Endothelial cell of umbilical vein (primary cell): ENCODE results near the gene TUT7.

Experiments
- EZH2 ChIP-seq: IDR thresholded peaks from 2 replicates; pipeline ENCODE4 v1.6.1; 2012; ENCODE audit warnings: borderline replicate concordance, low read depth, mild to moderate bottlenecking, moderate library complexity, low read length, inconsistent platforms; ENCODE audit not compliant: severe bottlenecking
- POLR2A ChIP-seq: IDR thresholded peaks from 2 replicates; pipeline ENCODE4 v1.6.1; 2012; ENCODE audit warnings: low read depth, mild to moderate bottlenecking, control low read depth, low read length
- TF ChIP-seq, protein P1 (sequence below), 2 donors: IDR thresholded peaks; 1 replicate in 1 of 2; 2 replicates in 1 of 2; pipeline ENCODE4 v1.5.1; 2011; ENCODE audit warnings: low read length in 2 of 2, mild to moderate bottlenecking in 2 of 2, moderate library complexity in 2 of 2, control low read depth in 1 of 2, inconsistent platforms in 1 of 2, low read depth in 1 of 2; ENCODE audit not compliant: insufficient read depth in 1 of 2; ENCODE audit errors: extremely low read depth in 1 of 2
- TF ChIP-seq, protein P2 (sequence below): IDR thresholded peaks from 2 replicates; pipeline ENCODE4 v1.6.1; 2011; ENCODE audit not compliant: insufficient read depth, insufficient read length

DNA sequence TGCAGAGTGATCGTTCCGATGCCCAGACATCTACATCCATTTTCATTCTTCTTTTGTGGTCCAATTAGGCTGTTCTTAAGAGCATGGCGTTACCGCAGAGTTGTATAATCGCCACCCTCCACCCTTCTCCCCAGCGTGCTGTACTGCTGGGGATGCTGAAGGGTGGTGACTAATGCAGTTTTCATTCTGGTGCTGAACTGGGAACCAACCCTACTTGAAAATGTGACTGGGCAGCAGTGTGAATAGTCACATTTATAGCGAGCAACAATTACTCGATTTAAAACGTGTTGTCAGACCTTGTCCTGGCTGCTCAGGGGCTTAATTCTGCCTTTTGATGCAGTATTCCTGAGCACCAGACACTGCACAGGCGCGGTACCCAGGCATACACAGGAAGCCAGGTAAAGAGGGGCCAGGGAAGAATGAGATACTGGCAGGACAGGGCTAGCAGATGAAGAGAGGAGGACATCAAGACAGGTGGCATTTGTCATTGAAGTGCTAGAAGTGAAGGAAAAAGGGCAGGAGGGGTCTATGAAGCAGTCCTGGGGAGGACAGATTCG lies 71.2 kb downstream of the TUT7 start:
- TF ChIP-seq, protein P1, sequence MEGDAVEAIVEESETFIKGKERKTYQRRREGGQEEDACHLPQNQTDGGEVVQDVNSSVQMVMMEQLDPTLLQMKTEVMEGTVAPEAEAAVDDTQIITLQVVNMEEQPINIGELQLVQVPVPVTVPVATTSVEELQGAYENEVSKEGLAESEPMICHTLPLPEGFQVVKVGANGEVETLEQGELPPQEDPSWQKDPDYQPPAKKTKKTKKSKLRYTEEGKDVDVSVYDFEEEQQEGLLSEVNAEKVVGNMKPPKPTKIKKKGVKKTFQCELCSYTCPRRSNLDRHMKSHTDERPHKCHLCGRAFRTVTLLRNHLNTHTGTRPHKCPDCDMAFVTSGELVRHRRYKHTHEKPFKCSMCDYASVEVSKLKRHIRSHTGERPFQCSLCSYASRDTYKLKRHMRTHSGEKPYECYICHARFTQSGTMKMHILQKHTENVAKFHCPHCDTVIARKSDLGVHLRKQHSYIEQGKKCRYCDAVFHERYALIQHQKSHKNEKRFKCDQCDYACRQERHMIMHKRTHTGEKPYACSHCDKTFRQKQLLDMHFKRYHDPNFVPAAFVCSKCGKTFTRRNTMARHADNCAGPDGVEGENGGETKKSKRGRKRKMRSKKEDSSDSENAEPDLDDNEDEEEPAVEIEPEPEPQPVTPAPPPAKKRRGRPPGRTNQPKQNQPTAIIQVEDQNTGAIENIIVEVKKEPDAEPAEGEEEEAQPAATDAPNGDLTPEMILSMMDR (IDR thresholded peaks at IDR 0.05; ENCODE audit: extremely low read depth in 1 of 2, insufficient read depth in 1 of 2, low read depth in 1 of 2, low read length in 2 of 2), result no peak
- TF ChIP-seq EZH2, result no peak
- TF ChIP-seq, protein P2, sequence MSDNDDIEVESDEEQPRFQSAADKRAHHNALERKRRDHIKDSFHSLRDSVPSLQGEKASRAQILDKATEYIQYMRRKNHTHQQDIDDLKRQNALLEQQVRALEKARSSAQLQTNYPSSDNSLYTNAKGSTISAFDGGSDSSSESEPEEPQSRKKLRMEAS, result no peak
- no peak for TF ChIP-seq POLR2A
